OCI-LY1 (cell line): ENCODE results near the gene TMCC2.

Experiments
- H2AFZ ChIP-seq: fragments of 200-600 bp; sonication (generic), shearing (Covaris generic); 2 replicates; pipeline ENCODE4 v1.6.0; 2014; ENCODE audit warnings: antibody characterized with exemption, mild to moderate bottlenecking, low read length
- H3F3A ChIP-seq: fragments of 200-600 bp; sonication (generic), shearing (Covaris generic); 2 replicates; pipeline ENCODE4 v1.6.0; 2014; ENCODE audit warnings: mild to moderate bottlenecking, antibody characterized with exemption, low read length, moderate library complexity; ENCODE audit not compliant: insufficient read depth
- H3K27ac ChIP-seq: fragments of 200-600 bp; sonication (generic); 2 replicates; pipeline ENCODE4 v1.5.1; 2014; ENCODE audit warnings: low read length, mixed run types, mild to moderate bottlenecking, low read depth; ENCODE audit not compliant: poor library complexity, severe bottlenecking
- H3K27me3 ChIP-seq: fragments of 200-600 bp; sonication (generic); 2 replicates; pipeline ENCODE4 v1.6.0; 2014; ENCODE audit warnings: antibody characterized with exemption, mild to moderate bottlenecking, low read length, moderate library complexity; ENCODE audit not compliant: insufficient read depth
- H3K36me3 ChIP-seq: fragments of 200-600 bp; sonication (generic); 2 replicates; pipeline ENCODE4 v1.6.1; 2014; ENCODE audit warnings: mild to moderate bottlenecking, antibody characterized with exemption, low read length, moderate library complexity, mixed read lengths; ENCODE audit not compliant: insufficient read depth
- H3K4me1 ChIP-seq: fragments of 200-600 bp; sonication (generic); 2 replicates; pipeline ENCODE4 v1.5.1; 2014; ENCODE audit warnings: mild to moderate bottlenecking, low read length, moderate library complexity; ENCODE audit not compliant: insufficient read depth, severe bottlenecking
- H3K4me2 ChIP-seq: fragments of 200-600 bp; sonication (generic), shearing (Covaris generic); 2 replicates; pipeline ENCODE4 v1.6.1; 2014; ENCODE audit warnings: low read length
- H3K4me3 ChIP-seq: fragments of 200-600 bp; sonication (generic); 2 replicates; pipeline ENCODE4 v1.5.1; 2014; ENCODE audit warnings: low read length, low read depth, mild to moderate bottlenecking, mixed read lengths; ENCODE audit not compliant: poor library complexity, severe bottlenecking
- H3K79me2 ChIP-seq: fragments of 200-600 bp; shearing (Covaris generic); 2 replicates; pipeline ENCODE4 v1.6.1; 2016; ENCODE audit warnings: mixed run types, low read length, mixed read lengths; ENCODE audit not compliant: insufficient read depth
- H3K9ac ChIP-seq: fragments of 200-600 bp; sonication (generic), shearing (Covaris generic); 2 replicates; pipeline ENCODE4 v1.6.1; 2014; ENCODE audit warnings: mild to moderate bottlenecking, low read length, mixed read lengths
- H3K9me2 ChIP-seq: fragments of 200-600 bp; sonication (generic), shearing (Covaris generic); 2 replicates; pipeline ENCODE4 v1.6.1; 2014; ENCODE audit warnings: low read depth, mild to moderate bottlenecking, low read length, mixed read lengths
- H3K9me3 ChIP-seq: fragments of 200-600 bp; shearing (Covaris generic); 2 replicates; pipeline ENCODE4 v1.6.1; 2014; ENCODE audit warnings: low read length, mixed read lengths
- H4K20me1 ChIP-seq: fragments of 200-600 bp; sonication (generic), shearing (Covaris generic); 2 replicates; pipeline ENCODE4 v1.6.0; 2016; ENCODE audit warnings: mild to moderate bottlenecking, low read length; ENCODE audit not compliant: insufficient read depth
- CTCF ChIP-seq: fragments of 200-600 bp; sonication (generic), shearing (Covaris generic); IDR thresholded peaks from 2 replicates; pipeline ENCODE4 v1.5.1; 2017; ENCODE audit warnings: mild to moderate bottlenecking, antibody characterized with exemption, low read length, moderate library complexity, mixed read lengths
- EZH2 ChIP-seq: fragments of 200-600 bp; sonication (generic), shearing (Covaris generic); IDR thresholded peaks from 2 replicates; pipeline ENCODE4 v1.8.0; 2017; ENCODE audit warnings: borderline replicate concordance, mixed run types, mild to moderate bottlenecking, antibody characterized with exemption, low read length, moderate library complexity, mixed read lengths

TMCC2 gene

DNA sequence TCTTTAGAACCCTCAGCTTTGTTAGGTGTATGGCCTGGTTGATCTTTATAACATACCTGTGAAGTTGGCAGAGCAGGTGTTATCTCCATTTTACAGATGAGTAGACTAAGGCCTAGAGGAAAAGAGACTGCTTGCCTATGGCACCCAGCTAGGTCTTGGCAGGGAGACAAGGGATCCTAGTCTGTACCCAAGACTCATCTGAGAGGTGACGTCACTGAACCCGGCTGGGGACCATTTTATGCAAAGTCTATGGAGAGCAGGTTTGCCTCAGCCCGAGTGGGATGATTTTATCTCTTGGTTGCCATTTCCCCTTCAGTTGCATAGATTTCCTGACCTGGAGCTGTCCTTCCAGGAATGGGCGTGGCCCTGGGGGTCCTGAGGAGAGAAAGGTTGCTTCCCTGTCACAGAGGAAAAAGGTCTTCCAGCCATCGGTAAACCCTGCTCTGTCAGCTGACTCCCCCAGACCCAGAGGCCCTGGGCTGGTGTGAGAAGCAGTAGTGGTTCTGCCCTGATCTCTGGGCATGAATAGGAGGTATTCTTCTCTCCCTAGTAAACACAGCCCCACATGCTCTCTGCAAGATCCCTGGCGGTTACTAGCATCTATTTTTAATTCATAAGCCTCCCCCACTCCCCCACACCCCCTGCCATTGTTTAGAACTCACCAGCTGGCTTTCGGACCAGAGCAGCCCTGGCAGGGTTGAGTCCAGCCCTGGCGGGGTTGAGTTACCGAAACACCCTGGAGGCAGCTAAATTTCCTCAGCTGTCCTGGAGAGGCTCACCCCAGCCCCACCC is 19.6 kb downstream of the TMCC2 start:
- peak overlapping the region; percentile 25 for H3K27ac ChIP-seq
- H3K4me1 ChIP-seq, result peaks cover 20% of the 10 kb centered on the region
- no peaks in the 10 kb centered on the region for H3K36me3 ChIP-seq
- no peak overlapping the region for H3K9ac ChIP-seq
- H3K27me3 ChIP-seq, result no peaks in the 10 kb centered on the region
- H3K9me3 ChIP-seq, result no peaks in the 10 kb centered on the region
- no peaks in the 10 kb centered on the region for H3K79me2 ChIP-seq
- H3F3A ChIP-seq, result no peaks in the 10 kb centered on the region
- H3K4me3 ChIP-seq, result no peak overlapping the region
- H3K4me2 ChIP-seq, result no peak overlapping the region
- H4K20me1 ChIP-seq, result no peaks in the 10 kb centered on the region
- H3K9me2 ChIP-seq, result no peaks in the 10 kb centered on the region
- H2AFZ ChIP-seq, result no peak overlapping the region
- TF ChIP-seq CTCF, result no peak
- TF ChIP-seq EZH2, result no peak

- Histone ChIP-seq H3K36me3 (no peaks in the 10 kb centered on the region), H3K27ac (no peak overlapping the region), H3K4me2 (no peak overlapping the region; the same call in 1 of the 2 replicates), H3F3A (no peaks in the 10 kb centered on the region), H3K9ac (no peak overlapping the region), H2AFZ (no peak overlapping the region), H3K4me1 (peaks cover 20% of the 10 kb centered on the region), H4K20me1 (no peaks in the 10 kb centered on the region), H3K9me3 (no peaks in the 10 kb centered on the region), H3K27me3 (no peaks in the 10 kb centered on the region), H3K9me2 (no peaks in the 10 kb centered on the region), H3K4me3 (no peak overlapping the region), H3K79me2 (no peaks in the 10 kb centered on the region)
- TF ChIP-seq EZH2, result no peak
- TF ChIP-seq CTCF, result no peak
Measured at GRCh38 chr1:205248793-205249601, 21.3 kb downstream of the TMCC2 start.

DNA sequence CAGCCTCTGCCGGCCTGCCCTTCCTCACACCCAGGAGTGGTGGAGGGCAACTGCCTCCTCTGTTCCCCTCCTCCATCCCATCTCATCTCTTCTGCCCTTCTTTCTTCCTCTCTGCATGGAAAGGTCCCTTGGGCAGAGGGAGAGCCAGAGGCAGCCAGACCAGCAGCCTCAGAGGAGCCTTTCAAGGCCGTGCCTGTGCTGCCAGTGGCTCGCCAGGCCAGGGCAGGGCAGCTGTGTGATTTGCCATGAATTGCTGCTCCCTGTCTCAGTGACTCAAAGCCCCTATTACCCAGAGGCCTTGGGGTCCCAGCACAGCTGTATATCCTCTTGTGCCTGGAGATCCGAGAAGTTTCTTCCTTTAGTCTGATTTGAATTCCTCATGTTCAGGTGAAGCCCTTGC is 21.9 kb downstream of the TMCC2 start:
- Histone ChIP-seq H2AFZ (no peak overlapping the region), H3K9ac (no peak overlapping the region), H3K4me3 (no peak overlapping the region), H3K9me3 (no peaks in the 10 kb centered on the region), H3K79me2 (no peaks in the 10 kb centered on the region), H3K4me2 (no peak overlapping the region), H3K9me2 (no peaks in the 10 kb centered on the region), H3K27me3 (no peaks in the 10 kb centered on the region), H4K20me1 (no peaks in the 10 kb centered on the region), H3K4me1 (peaks cover 20% of the 10 kb centered on the region), H3F3A (no peaks in the 10 kb centered on the region), H3K27ac (no peak overlapping the region), H3K36me3 (no peaks in the 10 kb centered on the region)
- no peak for TF ChIP-seq CTCF
- TF ChIP-seq EZH2, result no peak
